Esophagus muscularis mucosa (tissue), 4 donors: Measurements from ENCODE around the gene DRG2.

Experiments
- EP300 ChIP-seq: sonication (generic); formaldehyde crosslinking; IDR thresholded peaks from one replicate; pipeline ENCODE4 v1.6.1; 2017; ENCODE audit warnings: antibody characterized with exemption
- POLR2A ChIP-seq: fragments of 450-650 bp; IDR thresholded peaks from one replicate; pipeline ENCODE4 v1.6.1; 2017; ENCODE audit warnings: antibody characterized with exemption, moderate library complexity, mild to moderate bottlenecking, low read depth
- TF ChIP-seq, protein P1 (sequence below), 3 experiments: fragments of 200-600 bp in 2 of 3; fragments of 450-650 bp in 1 of 3; sonication (generic) in 2 of 3; IDR thresholded peaks; one replicate each; pipeline ENCODE4 v1.5.1; 2017 to 2019; ENCODE audit warnings: antibody characterized with exemption in 3 of 3, mild to moderate bottlenecking in 2 of 3, moderate library complexity in 1 of 3

DNA sequence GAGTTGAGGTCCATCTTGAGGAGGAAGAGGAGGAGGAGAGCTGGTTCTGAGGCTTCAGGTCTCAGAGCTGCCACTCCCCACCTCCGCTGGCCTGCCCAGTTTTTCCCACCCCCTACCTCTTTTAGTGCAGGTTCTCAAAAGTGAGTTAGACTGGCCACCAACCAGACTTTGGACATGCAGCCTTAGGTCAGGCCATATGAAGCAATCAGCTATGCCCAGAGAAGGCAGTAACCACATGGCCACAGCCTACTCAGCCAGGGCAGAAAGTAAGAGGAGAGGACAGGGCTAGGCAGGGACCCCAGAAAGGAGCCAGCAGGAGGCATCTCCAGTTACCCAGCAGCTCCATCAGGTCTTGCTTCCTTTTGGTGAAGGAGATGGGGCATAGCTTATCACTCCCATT, 29.8 kb downstream of the DRG2 start:
- TF ChIP-seq, protein P1, sequence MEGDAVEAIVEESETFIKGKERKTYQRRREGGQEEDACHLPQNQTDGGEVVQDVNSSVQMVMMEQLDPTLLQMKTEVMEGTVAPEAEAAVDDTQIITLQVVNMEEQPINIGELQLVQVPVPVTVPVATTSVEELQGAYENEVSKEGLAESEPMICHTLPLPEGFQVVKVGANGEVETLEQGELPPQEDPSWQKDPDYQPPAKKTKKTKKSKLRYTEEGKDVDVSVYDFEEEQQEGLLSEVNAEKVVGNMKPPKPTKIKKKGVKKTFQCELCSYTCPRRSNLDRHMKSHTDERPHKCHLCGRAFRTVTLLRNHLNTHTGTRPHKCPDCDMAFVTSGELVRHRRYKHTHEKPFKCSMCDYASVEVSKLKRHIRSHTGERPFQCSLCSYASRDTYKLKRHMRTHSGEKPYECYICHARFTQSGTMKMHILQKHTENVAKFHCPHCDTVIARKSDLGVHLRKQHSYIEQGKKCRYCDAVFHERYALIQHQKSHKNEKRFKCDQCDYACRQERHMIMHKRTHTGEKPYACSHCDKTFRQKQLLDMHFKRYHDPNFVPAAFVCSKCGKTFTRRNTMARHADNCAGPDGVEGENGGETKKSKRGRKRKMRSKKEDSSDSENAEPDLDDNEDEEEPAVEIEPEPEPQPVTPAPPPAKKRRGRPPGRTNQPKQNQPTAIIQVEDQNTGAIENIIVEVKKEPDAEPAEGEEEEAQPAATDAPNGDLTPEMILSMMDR (IDR thresholded peaks at IDR 0.05): no peak
- no peak for TF ChIP-seq POLR2A
- TF ChIP-seq EP300: no peak
